Uterus (tissue), 4 donors: ENCODE data around the gene OR6Y1. TPM values are rescaled to one million over a fixed set of nuclear protein-coding genes. Genes with fewer than 3 reads are reported as not detected.

Experiments used
- DNase-seq, 2 donors: peaks; one replicate each; pipeline ENCODE4 v3.0.0-alpha.2; 2019 to 2020
- H3K27ac ChIP-seq, 2 donors: fragments of 200-600 bp; sonication (generic); 1 replicate in 1 of 2; 2 replicates in 1 of 2; pipeline ENCODE4 v1.5.1; 2016 to 2018
- H3K27me3 ChIP-seq, 2 donors: fragments of 200-600 bp; sonication (generic); one replicate each; pipeline ENCODE4 v1.5.1; 2018 to 2019; ENCODE audit warnings: control low read depth in 1 of 2
- H3K36me3 ChIP-seq, 2 donors: fragments of 200-600 bp; sonication (generic); one replicate each; pipeline ENCODE4 v1.5.1; 2019; ENCODE audit warnings: control low read depth in 1 of 2
- H3K4me1 ChIP-seq, 2 donors: fragments of 200-600 bp; sonication (generic); one replicate each; pipeline ENCODE4 v1.5.1; 2018 to 2019; ENCODE audit warnings: control low read depth in 1 of 2
- H3K4me3 ChIP-seq, 2 donors: fragments of 200-600 bp; sonication (generic); 1 replicate in 1 of 2; 2 replicates in 1 of 2; pipeline ENCODE4 v1.5.1; 2018 to 2019; ENCODE audit warnings: mild to moderate bottlenecking in 1 of 2
- H3K9me3 ChIP-seq, 2 donors: fragments of 200-600 bp; sonication (generic); one replicate each; pipeline ENCODE4 v1.5.1; 2019; ENCODE audit warnings: control low read depth in 1 of 2
- POLR2A ChIP-seq, 2 donors: fragments of 450-650 bp; IDR thresholded peaks; one replicate each; pipeline ENCODE4 v1.6.1; 2016; ENCODE audit warnings: antibody characterized with exemption in 2 of 2, mild to moderate bottlenecking in 1 of 2, moderate library complexity in 1 of 2
- intact Hi-C: fragments of 100-400 bp; cut with DNase I; formaldehyde crosslinking; loops from one replicate; pipeline ENCODE4 v1.15.1; 2023; ENCODE audit warnings: low total_unique reads
- total RNA-seq, 4 donors: library from RNA; depleted of rRNA in 3 of 4; stranded (reverse); fragments of >200 nt in 3 of 4; gene quantifications; one replicate each; pipeline versions ENCODE4 v1.1.0 to v1.2.4, GENCODE V29; 2014 to 2023
- TF ChIP-seq, protein P1 (sequence below), 4 experiments: fragments of 200-600 bp in 2 of 4; fragments of 450-650 bp in 2 of 4; sonication (generic) in 2 of 4; IDR thresholded peaks; one replicate each; pipeline ENCODE4 v1.5.1; 2016 to 2019; ENCODE audit warnings: antibody characterized with exemption in 4 of 4, mild to moderate bottlenecking in 2 of 4, moderate library complexity in 1 of 4
- donor health status: DM: yes; HTN: yes; CAD: no.

The OR6Y1 gene
- total RNA-seq, 4 donors from 2014 or later = 0.07 TPM; not detected in 3

DNA sequence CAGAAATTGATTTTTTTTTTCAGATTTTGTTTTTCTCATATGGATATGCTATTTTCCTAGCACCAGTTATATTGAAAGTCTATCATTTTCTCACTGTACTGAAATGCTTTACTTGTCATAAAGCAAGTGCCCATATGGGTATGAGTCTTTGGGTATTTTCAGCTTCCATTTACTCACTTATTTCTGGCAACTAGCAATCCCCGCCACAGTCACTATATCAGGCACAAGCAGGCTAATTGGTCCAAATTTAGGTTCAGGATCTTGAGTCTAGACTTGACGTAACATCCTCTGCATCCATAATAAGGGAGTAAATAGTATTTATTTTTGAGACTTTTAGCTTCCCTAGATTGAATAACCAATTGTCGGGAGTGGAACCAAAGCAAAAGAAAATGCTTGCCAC is 23.4 kb upstream of the OR6Y1 start:
- no peak for TF ChIP-seq POLR2A (IDR thresholded peaks at IDR 0.05)
- TF ChIP-seq, protein P1, sequence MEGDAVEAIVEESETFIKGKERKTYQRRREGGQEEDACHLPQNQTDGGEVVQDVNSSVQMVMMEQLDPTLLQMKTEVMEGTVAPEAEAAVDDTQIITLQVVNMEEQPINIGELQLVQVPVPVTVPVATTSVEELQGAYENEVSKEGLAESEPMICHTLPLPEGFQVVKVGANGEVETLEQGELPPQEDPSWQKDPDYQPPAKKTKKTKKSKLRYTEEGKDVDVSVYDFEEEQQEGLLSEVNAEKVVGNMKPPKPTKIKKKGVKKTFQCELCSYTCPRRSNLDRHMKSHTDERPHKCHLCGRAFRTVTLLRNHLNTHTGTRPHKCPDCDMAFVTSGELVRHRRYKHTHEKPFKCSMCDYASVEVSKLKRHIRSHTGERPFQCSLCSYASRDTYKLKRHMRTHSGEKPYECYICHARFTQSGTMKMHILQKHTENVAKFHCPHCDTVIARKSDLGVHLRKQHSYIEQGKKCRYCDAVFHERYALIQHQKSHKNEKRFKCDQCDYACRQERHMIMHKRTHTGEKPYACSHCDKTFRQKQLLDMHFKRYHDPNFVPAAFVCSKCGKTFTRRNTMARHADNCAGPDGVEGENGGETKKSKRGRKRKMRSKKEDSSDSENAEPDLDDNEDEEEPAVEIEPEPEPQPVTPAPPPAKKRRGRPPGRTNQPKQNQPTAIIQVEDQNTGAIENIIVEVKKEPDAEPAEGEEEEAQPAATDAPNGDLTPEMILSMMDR (IDR thresholded peaks at IDR 0.05) = no peak
- H3K27me3 ChIP-seq = no peaks in the 10 kb centered on the region
- no peaks in the 10 kb centered on the region for H3K4me1 ChIP-seq
- H3K36me3 ChIP-seq = no peaks in the 10 kb centered on the region
- H3K4me3 ChIP-seq = no peak overlapping the region
- no peaks in the 10 kb centered on the region for H3K9me3 ChIP-seq
- DNase-seq = no peak
- intact Hi-C loops = no loop called here
- no peak overlapping the region for H3K27ac ChIP-seq

DNA sequence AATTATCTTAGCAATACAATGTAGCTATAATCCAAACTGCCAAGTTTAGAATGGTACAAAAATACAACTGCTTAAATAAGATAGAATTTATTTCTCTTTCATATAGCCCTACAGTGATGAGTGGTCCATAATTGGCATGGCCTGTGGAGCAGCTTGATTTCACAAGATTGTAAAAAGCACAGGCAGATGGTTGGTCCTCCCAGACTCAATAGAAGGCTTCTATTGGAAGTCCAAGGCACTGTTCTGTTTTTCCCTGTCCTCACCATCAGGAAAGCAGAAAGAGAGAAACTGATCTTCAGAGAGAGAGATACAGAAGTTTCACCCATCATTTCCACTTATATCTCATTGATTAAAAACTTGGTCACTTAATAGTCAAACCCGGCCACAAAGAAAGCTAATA is 18.0 kb upstream of the OR6Y1 start:
- Histone ChIP-seq H3K4me1 (no peaks in the 10 kb centered on the region), H3K36me3 (no peaks in the 10 kb centered on the region), H3K9me3 (no peaks in the 10 kb centered on the region), H3K27ac (no peak overlapping the region), H3K27me3 (no peaks in the 10 kb centered on the region), H3K4me3 (no peak overlapping the region)
- intact Hi-C loops = no loop called here
- no peak for DNase-seq
- TF ChIP-seq, protein P1 (IDR thresholded peaks at IDR 0.05) = no peak
- TF ChIP-seq POLR2A (IDR thresholded peaks at IDR 0.05) = no peak

DNA sequence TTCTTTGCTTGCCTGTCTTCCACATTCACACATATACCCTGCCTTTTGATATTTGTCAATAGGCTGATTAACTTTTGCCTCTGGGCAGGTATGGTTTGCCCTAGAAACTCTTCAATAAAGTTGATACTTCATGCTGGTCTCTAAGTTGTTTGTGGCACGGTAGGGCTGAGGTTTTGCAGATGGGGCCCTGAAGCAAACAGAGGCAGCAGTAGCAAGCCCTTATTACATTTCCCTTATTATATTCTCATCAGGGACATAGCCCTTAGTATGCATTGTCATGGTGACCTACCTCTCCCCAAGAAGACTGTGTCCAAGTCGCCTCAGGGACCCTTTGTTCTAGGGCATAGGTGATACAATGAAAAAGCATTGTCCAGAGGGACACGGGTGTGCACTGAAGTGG is 16.3 kb upstream of the OR6Y1 start, which contains the start of gene OR6P1:
OR6P1 (minus strand) TSS at position 101 of the 400 bp plus-strand sequence. CDS start 6,976 bp downstream, outside the sequence.
- Histone ChIP-seq H3K36me3 (no peaks in the 10 kb centered on the region), H3K27me3 (no peaks in the 10 kb centered on the region), H3K27ac (no peak within 1 kb of the TSS), H3K4me1 (no peaks in the 10 kb centered on the region), H3K4me3 (no peak within 1 kb of the TSS), H3K9me3 (no peaks in the 10 kb centered on the region)
- TF ChIP-seq, protein P1 (IDR thresholded peaks at IDR 0.05) = no peak
- TF ChIP-seq POLR2A (IDR thresholded peaks at IDR 0.05) = no peak
- DNase-seq = no peak
- intact Hi-C loops = no loop called here

DNA sequence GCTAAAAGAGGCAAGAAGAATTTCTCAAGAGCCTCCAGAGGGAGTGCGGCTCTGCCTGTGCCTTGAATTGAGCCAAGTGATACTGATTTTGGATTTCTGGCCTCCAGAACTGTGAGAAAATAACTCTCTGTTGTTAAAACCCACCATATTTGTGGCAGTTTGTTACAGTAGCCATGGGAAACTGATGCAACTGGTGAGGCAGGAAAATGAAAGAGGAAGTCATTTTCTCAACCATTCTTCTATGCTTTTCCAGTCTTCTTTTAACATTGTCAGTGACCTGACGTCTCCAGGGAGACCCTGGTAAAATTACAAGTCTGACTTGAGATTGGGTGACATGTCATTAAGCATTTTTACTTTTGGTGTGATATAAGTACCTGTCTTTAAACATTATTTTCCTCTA is 10.4 kb upstream of the OR6Y1 start:
- no peak for DNase-seq
- TF ChIP-seq POLR2A (IDR thresholded peaks at IDR 0.05) = no peak
- TF ChIP-seq, protein P1 (IDR thresholded peaks at IDR 0.05) = no peak
- Histone ChIP-seq H3K4me1 (no peaks in the 10 kb centered on the region), H3K9me3 (no peaks in the 10 kb centered on the region), H3K27me3 (no peaks in the 10 kb centered on the region), H3K36me3 (no peaks in the 10 kb centered on the region), H3K27ac (no peak overlapping the region), H3K4me3 (no peak overlapping the region)
- intact Hi-C loops = no loop called here

DNA sequence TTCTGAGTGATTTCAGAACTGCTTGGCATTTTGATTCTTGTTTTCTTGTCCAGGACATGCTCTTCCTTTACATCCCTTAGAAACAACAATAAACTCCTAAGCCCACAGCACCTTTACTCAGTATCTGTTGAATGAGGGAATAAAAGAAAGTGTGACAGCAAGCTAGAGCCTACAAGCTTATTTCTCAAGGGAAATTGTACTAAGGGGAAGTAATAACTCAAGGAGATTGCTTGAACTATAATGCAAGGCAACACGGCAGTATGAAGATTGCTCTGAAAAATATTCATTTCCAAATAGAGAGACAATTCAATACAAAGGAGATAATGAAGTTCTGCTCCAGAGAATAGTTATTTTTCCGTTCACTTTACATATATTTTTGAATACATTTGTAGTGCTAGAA is 9.6 kb upstream of the OR6Y1 start:
- no peak overlapping the region for H3K4me3 ChIP-seq
- DNase-seq = no peak
- no peaks in the 10 kb centered on the region for H3K4me1 ChIP-seq
- H3K9me3 ChIP-seq = no peaks in the 10 kb centered on the region
- TF ChIP-seq, protein P1 (IDR thresholded peaks at IDR 0.05) = no peak
- TF ChIP-seq POLR2A (IDR thresholded peaks at IDR 0.05) = no peak
- intact Hi-C loops = no loop called here
- no peak overlapping the region for H3K27ac ChIP-seq
- H3K36me3 ChIP-seq = no peaks in the 10 kb centered on the region
- no peaks in the 10 kb centered on the region for H3K27me3 ChIP-seq
